Neuronal stem cell (in vitro differentiated cells): ENCODE measurements around the gene SLC39A3.

Source experiments
- DNase-seq: peaks from one replicate; pipeline ENCODE4 v3.0.0-alpha.2; 2013; ENCODE audit warnings: low spot score
- H2AFZ ChIP-seq: one replicate; pipeline ENCODE4 v1.6.1; 2013; ENCODE audit warnings: mild to moderate bottlenecking, low read length, inconsistent platforms
- H2AK5ac ChIP-seq: 2 replicates; pipeline ENCODE4 v1.6.1; 2013; ENCODE audit warnings: low read depth, mild to moderate bottlenecking, inconsistent platforms, low read length, moderate library complexity, mixed read lengths
- H2BK120ac ChIP-seq: 2 replicates; pipeline ENCODE4 v1.6.1; 2013; ENCODE audit warnings: low read depth, mild to moderate bottlenecking, inconsistent platforms, low read length, moderate library complexity, mixed read lengths
- H2BK12ac ChIP-seq: one replicate; pipeline ENCODE4 v1.6.1; 2013; ENCODE audit warnings: low read length, inconsistent platforms
- H2BK15ac ChIP-seq: 2 replicates; pipeline ENCODE4 v1.6.1; 2013; ENCODE audit warnings: mild to moderate bottlenecking, low read length, inconsistent platforms, mixed read lengths
- H2BK5ac ChIP-seq: one replicate; pipeline ENCODE4 v1.6.1; 2013; ENCODE audit warnings: inconsistent platforms, mild to moderate bottlenecking, low read length, moderate library complexity
- H3K14ac ChIP-seq: one replicate; pipeline ENCODE4 v1.6.1; 2013; ENCODE audit warnings: low read length, inconsistent platforms
- H3K18ac ChIP-seq: 2 replicates; pipeline ENCODE4 v1.6.1; 2013; ENCODE audit warnings: low read length, inconsistent platforms
- H3K23ac ChIP-seq: 2 replicates; pipeline ENCODE4 v1.6.1; 2013; ENCODE audit warnings: low read depth, mild to moderate bottlenecking, mixed read lengths, low read length, inconsistent platforms; ENCODE audit not compliant: poor library complexity
- H3K27ac ChIP-seq: replicated peaks from 3 replicates; pipeline ENCODE4 v1.5.1; 2013; ENCODE audit warnings: low read length, inconsistent platforms
- H3K27me3 ChIP-seq, 3 experiments: 2 replicates each; pipeline ENCODE4 v1.6.1; 2013; ENCODE audit warnings: low read length in 3 of 3, mild to moderate bottlenecking in 2 of 3, inconsistent platforms in 1 of 3, low read depth in 1 of 3, mixed read lengths in 1 of 3, moderate library complexity in 1 of 3; ENCODE audit not compliant: control insufficient read depth in 3 of 3, insufficient read depth in 3 of 3
- H3K36me3 ChIP-seq, 2 donors: replicated peaks in 1 of 2; 2 replicates each; pipeline ENCODE4 v1.6.1; 2013; ENCODE audit warnings: low read length in 2 of 2; ENCODE audit not compliant: control insufficient read depth in 2 of 2, insufficient read depth in 2 of 2
- H3K4ac ChIP-seq: 2 replicates; pipeline ENCODE4 v1.6.1; 2013; ENCODE audit warnings: inconsistent platforms, mild to moderate bottlenecking, low read length, moderate library complexity
- H3K4me1 ChIP-seq, 2 donors: 1 replicate in 1 of 2; 2 replicates in 1 of 2; pipeline ENCODE4 v1.6.1; 2013; ENCODE audit warnings: low read length in 2 of 2, low read depth in 1 of 2; ENCODE audit not compliant: control insufficient read depth in 2 of 2, insufficient read depth in 1 of 2
- H3K4me2 ChIP-seq: one replicate; pipeline ENCODE4 v1.6.1; 2013; ENCODE audit warnings: mild to moderate bottlenecking, low read length, inconsistent platforms; ENCODE audit not compliant: insufficient read depth, poor library complexity, severe bottlenecking
- H3K4me3 ChIP-seq, 2 donors: 2 replicates each; pipeline ENCODE4 v1.5.1; 2013; ENCODE audit warnings: low read length in 2 of 2, mild to moderate bottlenecking in 2 of 2, inconsistent platforms in 1 of 2, moderate library complexity in 1 of 2
- H3K79me1 ChIP-seq: one replicate; pipeline ENCODE4 v1.6.1; 2013; ENCODE audit warnings: low read depth, mild to moderate bottlenecking, inconsistent platforms, low read length, moderate library complexity
- H3K9ac ChIP-seq: one replicate; pipeline ENCODE4 v1.6.1; 2013; ENCODE audit warnings: mild to moderate bottlenecking, low read depth, low read length, inconsistent platforms; ENCODE audit not compliant: poor library complexity
- H3K9me3 ChIP-seq, 2 donors: replicated peaks in 1 of 2; 2 replicates each; pipeline versions ENCODE3 to v1.6.1; 2013; ENCODE audit warnings: low read length in 2 of 2, mild to moderate bottlenecking in 2 of 2, inconsistent platforms in 1 of 2, low read depth in 1 of 2, mixed read lengths in 1 of 2, moderate library complexity in 1 of 2; ENCODE audit not compliant: control insufficient read depth in 2 of 2, insufficient read depth in 1 of 2
- H4K8ac ChIP-seq: one replicate; pipeline ENCODE4 v1.6.1; 2013; ENCODE audit warnings: low read depth, mild to moderate bottlenecking, inconsistent platforms, low read length, moderate library complexity
- H4K91ac ChIP-seq: one replicate; pipeline ENCODE4 v1.6.1; 2013; ENCODE audit warnings: low read length, low read depth, mild to moderate bottlenecking, inconsistent platforms; ENCODE audit not compliant: poor library complexity
- WGBS, 2 donors: extraction: QIAGEN DNeasy Blood & Tissue Kit; methylation state at CpG; one replicate each; pipeline ENCODE4 v1.1.7; 2013; ENCODE audit warnings: missing lambda C conversion rate in 2 of 2, mixed read lengths in 1 of 2; ENCODE audit not compliant: insufficient read length in 2 of 2, insufficient replicate concordance in 1 of 2; ENCODE audit errors: extremely low coverage in 2 of 2; 5-methylcytosine and 5-hydroxymethylcytosine counted together

The SLC39A3 gene

DNA sequence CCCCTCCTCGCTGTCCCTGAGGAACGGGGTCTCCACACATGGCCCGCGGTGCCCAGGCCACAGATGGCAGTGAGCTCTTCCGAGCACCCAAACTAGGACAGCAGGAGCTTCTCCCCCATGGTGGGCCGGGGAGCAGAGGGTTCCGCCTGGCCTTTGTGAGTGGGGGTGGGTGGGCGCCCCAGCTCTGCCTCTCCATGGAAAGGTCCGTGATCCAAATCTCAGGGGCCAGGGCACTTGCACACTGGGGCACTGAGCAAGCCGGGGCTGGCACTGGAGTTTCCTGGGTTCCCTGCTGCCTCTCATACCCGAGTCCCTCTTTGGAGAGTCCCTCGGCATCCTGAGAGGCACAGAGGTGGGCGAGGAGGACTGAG lies 16.5 kb downstream of the SLC39A3 start:
- Histone ChIP-seq H2BK120ac (no peak overlapping the region), H2BK12ac (no peak overlapping the region), H3K14ac (no peak overlapping the region), H2BK5ac (peak overlapping the region; percentile 5), H3K4me2 (no peak overlapping the region), H3K18ac (peak overlapping the region; percentile 38), H3K4ac (no peak overlapping the region), H2AK5ac (no peak overlapping the region), H3K79me1 (no peaks in the 10 kb centered on the region), H2AFZ (no peak overlapping the region), H4K91ac (no peak overlapping the region), H2BK15ac (no peak overlapping the region), H3K36me3 (no peaks in the 10 kb centered on the region), H3K9ac (no peak overlapping the region), H3K9me3 (peaks cover 0 to 1% of the 10 kb centered on the region in 2 donors), H3K27ac (no peak overlapping the region), H3K27me3 (peaks cover 2 to 43% (median 23%) of the 10 kb centered on the region in 3 experiments), H3K23ac (peak overlapping the region; percentile 80), H3K4me3 (no peak overlapping the region), H4K8ac (peak overlapping the region; percentile 17), H3K4me1 (peaks cover 9 to 12% of the 10 kb centered on the region in 2 donors)
- DNase-seq, result no peak
- no CpG with 5 or more reads among the region's 13 CpGs for WGBS, 2 donors

DNA sequence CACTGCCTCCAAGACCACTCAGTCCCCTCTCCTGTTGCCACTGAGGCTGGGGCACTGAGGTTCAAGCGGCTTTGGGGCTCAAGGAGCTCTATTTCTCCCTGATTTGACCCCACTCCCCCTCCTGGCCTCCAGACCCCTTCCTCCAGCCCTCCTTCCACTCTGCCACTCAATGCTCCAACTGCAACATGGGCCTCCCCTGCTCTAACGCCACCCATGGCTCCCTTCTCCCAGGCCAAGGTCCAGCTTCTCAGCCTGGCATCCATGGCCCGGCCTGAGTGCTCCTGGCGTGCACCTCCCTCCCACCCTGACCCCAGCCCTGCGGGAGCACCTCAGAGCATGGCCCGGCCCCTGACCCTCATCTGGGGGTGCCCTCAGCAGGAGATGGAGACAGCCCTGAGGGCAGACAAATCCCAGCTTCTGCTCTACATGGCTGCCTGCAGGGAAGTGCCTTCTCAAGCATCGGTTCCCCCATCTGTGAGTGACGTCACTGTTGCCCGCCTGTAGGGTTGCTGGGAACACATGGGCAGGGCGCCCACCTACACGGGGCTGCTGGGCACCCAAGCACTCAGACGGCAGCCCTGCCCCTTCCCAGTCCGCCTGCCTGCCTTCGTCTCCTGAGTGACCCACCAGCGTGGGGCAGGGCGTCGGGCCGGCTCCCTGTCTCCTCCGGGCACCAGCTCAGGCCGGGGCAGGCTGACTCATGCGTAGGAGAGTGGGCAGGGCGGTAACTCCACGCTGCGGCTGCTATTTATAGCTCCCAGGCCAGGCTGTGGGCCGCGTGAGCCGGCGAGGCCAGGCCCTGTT lies 17.1 kb downstream of the SLC39A3 start:
- Histone ChIP-seq H4K8ac (peak overlapping the region; percentile 17), H3K79me1 (no peaks in the 10 kb centered on the region), H3K9me3 (peaks cover 0 to 1% of the 10 kb centered on the region in 2 donors), H3K36me3 (no peaks in the 10 kb centered on the region), H3K4me3 (no peak overlapping the region), H3K9ac (no peak overlapping the region), H3K18ac (peak overlapping the region; percentile 38), H3K27me3 (peaks cover 2 to 41% (median 23%) of the 10 kb centered on the region in 3 experiments), H2BK12ac (no peak overlapping the region), H3K23ac (peak overlapping the region; percentile 80), H2BK15ac (no peak overlapping the region), H2BK5ac (peak overlapping the region; percentile 39), H4K91ac (no peak overlapping the region), H3K4ac (no peak overlapping the region), H3K4me1 (peaks cover 9 to 12% of the 10 kb centered on the region in 2 donors), H3K27ac (no peak overlapping the region), H2BK120ac (no peak overlapping the region), H2AFZ (no peak overlapping the region), H2AK5ac (peak overlapping the region; percentile 81), H3K4me2 (no peak overlapping the region), H3K14ac (no peak overlapping the region)
- WGBS, 2 donors, result no CpG with 5 or more reads among the region's 28 CpGs
- no peak for DNase-seq

DNA sequence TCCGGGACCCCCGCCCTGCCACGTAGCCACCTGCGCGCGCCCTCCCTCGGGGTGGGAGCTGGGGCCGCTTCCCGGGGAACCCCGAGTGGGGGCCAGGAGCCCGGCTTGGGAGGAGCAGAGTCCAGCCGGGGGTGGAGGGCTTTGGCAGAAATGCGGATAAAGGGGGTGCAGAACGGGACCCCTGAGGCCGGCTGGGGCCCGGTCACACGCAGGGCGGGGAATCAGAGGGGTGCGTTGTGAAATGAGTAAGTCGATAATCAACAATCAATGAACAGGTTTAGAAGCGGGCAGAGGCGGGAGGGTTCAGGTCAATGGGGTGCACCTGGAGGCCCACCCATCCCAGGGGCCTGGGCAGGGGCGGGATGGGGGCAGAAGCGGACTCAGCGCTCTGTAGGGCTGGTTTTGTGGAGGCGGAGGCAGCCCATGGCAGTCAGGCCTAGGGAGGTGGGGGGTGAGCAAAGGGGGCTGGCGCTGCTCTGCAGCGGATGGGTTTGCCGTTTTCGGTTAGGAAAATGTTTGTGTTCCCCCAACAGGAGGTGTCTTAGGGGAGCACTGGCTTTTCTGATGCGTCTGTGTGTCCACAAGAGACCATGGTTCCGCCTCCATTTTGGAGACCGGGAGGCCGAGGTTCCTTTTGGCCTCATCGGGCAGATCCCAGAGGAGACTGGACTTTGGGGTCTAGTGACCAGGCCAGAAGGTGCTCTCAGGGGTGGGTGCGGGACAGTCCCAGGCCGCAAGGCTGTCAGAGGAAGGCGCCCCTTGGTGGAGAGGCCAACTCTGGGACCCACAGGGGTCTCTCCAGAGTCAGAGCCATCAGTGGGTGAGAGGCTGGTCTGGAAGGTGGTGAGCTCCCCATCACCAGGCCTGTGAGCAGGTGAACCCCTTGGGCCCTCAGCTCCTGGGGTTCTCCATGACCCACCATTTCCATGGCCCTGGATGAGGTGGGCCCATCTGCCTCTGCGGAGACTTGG lies 18.0 kb downstream of the SLC39A3 start:
- Histone ChIP-seq H2BK120ac (no peak overlapping the region), H3K9me3 (peaks cover 0 to 1% of the 10 kb centered on the region in 2 donors), H3K4me3 (peak overlapping the region; percentile 49 to 74), H4K8ac (no peak overlapping the region), H3K23ac (peak overlapping the region; percentile 8), H2BK5ac (peak overlapping the region; percentile 39), H2AFZ (peak overlapping the region; percentile 89), H3K36me3 (no peaks in the 10 kb centered on the region), H3K18ac (peak overlapping the region; percentile 48), H2BK12ac (no peak overlapping the region), H3K14ac (peak overlapping the region; percentile 97), H3K4me2 (peak overlapping the region; percentile 66), H3K9ac (no peak overlapping the region), H3K4ac (no peak overlapping the region), H4K91ac (no peak overlapping the region), H2BK15ac (no peak overlapping the region), H3K79me1 (no peaks in the 10 kb centered on the region), H3K27ac (no peak overlapping the region), H3K4me1 (peaks cover 9 to 10% of the 10 kb centered on the region in 2 donors), H3K27me3 (peaks cover 2 to 32% (median 23%) of the 10 kb centered on the region in 3 experiments), H2AK5ac (peak overlapping the region; percentile 81)
- no CpG with 5 or more reads among the region's 39 CpGs for WGBS, 2 donors
- no peak for DNase-seq
